Activated CD8-positive, alpha-beta memory T cell treated with anti-CD3 and anti-CD28 coated beads, Interleukin-2, amount 10 ng/mL, durations not matched to agents 7 days and 5 days (primary cell): Measurements from ENCODE around the gene MPZL1. TPM values are rescaled to one million over a fixed set of nuclear protein-coding genes. Genes with fewer than 3 reads are reported as not detected.

ENCODE experiments used
- ATAC-seq: fragments of 150-1000 bp; cut with Tn5 transposase; one replicate; pipeline ENCODE4 v1.10.0; 2021; ENCODE audit warnings: moderate library complexity
- CTCF ChIA-PET: fragments of 350-600 bp; sonication (Branson Sonifier 250); formaldehyde crosslinking; loops from one replicate; lab custom pipeline; 2021; ENCODE audit warnings: antibody characterized with exemption; lab: Charles Lee
- DNase-seq: peaks from one replicate; pipeline ENCODE4 v3.0.0-alpha.2; 2020
- H3K27ac Mint-ChIP-seq: one replicate; pipeline ENCODE4 v1.8.0; 2021; ENCODE audit warnings: mild to moderate bottlenecking, mixed read lengths
- H3K27me3 Mint-ChIP-seq: one replicate; pipeline ENCODE4 v1.8.0; 2021; ENCODE audit warnings: mixed read lengths
- H3K36me3 Mint-ChIP-seq: one replicate; pipeline ENCODE4 v1.8.0; 2021; ENCODE audit warnings: mild to moderate bottlenecking, mixed read lengths
- H3K4me1 Mint-ChIP-seq: one replicate; pipeline ENCODE4 v1.8.0; 2021; ENCODE audit warnings: mixed read lengths
- H3K4me3 Mint-ChIP-seq: one replicate; pipeline ENCODE4 v1.8.0; 2021; ENCODE audit warnings: mild to moderate bottlenecking, moderate library complexity, mixed read lengths
- H3K9me3 Mint-ChIP-seq: one replicate; pipeline ENCODE4 v1.8.0; 2022; ENCODE audit warnings: low read depth, mixed read lengths
- total RNA-seq, 2 experiments: library from RNA; stranded (reverse); gene quantifications; one replicate each; pipeline ENCODE4 v1.2.3, GENCODE V29; 2021

Gene MPZL1
- total RNA-seq, 2 experiments from 2014 or later = 12.4 to 14.2 TPM

DNA sequence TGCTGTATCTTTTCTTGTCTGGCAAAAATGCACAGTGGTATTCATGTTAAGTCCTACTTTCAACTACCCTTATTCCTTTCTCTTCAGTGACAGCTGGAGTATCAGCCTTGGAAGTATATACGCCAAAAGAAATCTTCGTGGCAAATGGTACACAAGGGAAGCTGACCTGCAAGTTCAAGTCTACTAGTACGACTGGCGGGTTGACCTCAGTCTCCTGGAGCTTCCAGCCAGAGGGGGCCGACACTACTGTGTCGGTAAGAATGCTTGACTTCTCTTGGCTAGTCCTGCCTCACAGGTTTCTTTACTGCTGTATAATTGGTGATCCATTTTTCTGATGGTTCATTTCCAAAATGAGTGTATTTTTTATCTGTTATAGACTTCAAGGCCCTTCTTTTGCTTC, 43.7 kb downstream of the MPZL1 start:
- DNase-seq = no peak
- no peak overlapping the region for H3K27ac Mint-ChIP-seq
- H3K36me3 Mint-ChIP-seq = peaks cover 14% of the 10 kb centered on the region
- peaks cover 18% of the 10 kb centered on the region for H3K4me1 Mint-ChIP-seq
- no peaks in the 10 kb centered on the region for H3K9me3 Mint-ChIP-seq
- no peak overlapping the region for H3K4me3 Mint-ChIP-seq
- ATAC-seq = no peak
- H3K27me3 Mint-ChIP-seq = no peaks in the 10 kb centered on the region
- CTCF ChIA-PET = no interaction called here

DNA sequence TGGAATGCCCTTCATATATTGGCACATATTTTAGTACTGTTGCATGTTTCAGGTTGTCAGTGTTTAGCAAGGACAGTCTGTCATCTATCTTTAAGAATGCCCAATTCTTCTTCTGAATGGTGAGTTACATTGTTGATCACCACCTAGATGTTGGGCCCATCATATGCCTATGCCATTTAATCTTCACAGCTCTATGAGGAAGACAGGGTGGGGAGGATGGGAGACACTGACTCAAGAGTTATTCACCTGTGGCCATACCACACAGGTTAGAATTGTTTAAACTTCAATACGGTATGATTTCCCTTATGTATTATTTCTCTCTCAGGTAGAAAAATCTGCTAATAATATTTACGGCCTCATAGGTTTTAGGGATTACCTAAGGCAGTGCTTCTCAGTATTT, 44.8 kb downstream of the MPZL1 start:
- DNase-seq (no peak), ATAC-seq (no peak)
- H3K27ac Mint-ChIP-seq = no peak overlapping the region
- H3K4me1 Mint-ChIP-seq = peaks cover 12% of the 10 kb centered on the region
- H3K4me3 Mint-ChIP-seq = no peak overlapping the region
- peaks cover 17% of the 10 kb centered on the region for H3K36me3 Mint-ChIP-seq
- CTCF ChIA-PET = no interaction called here
- H3K9me3 Mint-ChIP-seq = no peaks in the 10 kb centered on the region
- no peaks in the 10 kb centered on the region for H3K27me3 Mint-ChIP-seq

DNA sequence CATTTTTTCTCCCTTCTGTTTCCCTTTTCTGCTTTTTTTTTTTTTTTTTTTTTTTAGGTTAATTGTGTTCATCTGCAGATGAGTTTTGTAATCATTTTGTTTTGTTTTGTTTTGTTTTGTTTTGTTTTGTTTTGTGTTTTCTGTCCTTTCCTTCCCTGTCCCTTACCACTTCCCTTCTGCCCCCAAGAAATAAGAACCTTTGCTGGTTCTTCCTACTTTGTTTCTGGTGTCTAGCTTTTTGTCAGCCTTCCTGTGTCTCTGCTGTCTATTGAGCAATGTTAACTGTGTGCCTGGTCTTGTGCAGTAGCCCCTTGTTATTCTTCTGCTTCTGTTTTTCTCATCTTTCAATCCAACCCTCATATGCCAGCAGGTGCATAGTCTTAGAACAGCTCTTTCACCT, 46.0 kb downstream of the MPZL1 start:
- ATAC-seq (no peak), DNase-seq (no peak)
- CTCF ChIA-PET = no interaction called here
- H3K36me3 Mint-ChIP-seq = peaks cover 20% of the 10 kb centered on the region
- no peak overlapping the region for H3K27ac Mint-ChIP-seq
- H3K9me3 Mint-ChIP-seq = no peaks in the 10 kb centered on the region
- no peaks in the 10 kb centered on the region for H3K27me3 Mint-ChIP-seq
- no peak overlapping the region for H3K4me3 Mint-ChIP-seq
- peaks cover 8% of the 10 kb centered on the region for H3K4me1 Mint-ChIP-seq

DNA sequence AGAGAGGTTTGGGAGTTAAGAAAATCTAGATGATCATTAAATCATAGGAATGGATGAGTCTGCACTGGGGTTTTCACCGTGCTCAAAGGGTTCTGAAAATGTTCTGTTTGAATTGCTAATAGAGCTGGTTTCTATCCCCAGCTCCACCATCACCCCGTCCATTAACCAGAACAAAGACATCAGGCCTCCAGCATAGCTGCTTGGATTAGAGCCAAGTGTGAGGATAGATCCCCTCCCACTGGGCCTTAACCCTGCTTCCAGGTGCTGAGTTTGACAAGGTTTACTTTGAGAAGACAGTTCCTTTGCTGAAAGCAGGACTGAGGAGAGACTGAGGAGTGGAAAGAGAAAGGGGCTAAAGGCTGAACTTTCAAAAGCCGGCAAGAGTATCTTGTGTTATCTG, 48.3 kb downstream of the MPZL1 start:
- Mint-ChIP-seq H3K36me3 (peaks cover 25% of the 10 kb centered on the region), H3K27ac (no peak overlapping the region), H3K4me3 (no peak overlapping the region), H3K9me3 (no peaks in the 10 kb centered on the region), H3K4me1 (peaks cover 8% of the 10 kb centered on the region), H3K27me3 (no peaks in the 10 kb centered on the region)
- DNase-seq (no peak), ATAC-seq (no peak)
- CTCF ChIA-PET = interaction anchor here (0.9 to 1.3 kb wide), 2 partner anchors 8 to 44 kb away, joined by 3 read pairs; no protein-coding TSS in a partner anchor

DNA sequence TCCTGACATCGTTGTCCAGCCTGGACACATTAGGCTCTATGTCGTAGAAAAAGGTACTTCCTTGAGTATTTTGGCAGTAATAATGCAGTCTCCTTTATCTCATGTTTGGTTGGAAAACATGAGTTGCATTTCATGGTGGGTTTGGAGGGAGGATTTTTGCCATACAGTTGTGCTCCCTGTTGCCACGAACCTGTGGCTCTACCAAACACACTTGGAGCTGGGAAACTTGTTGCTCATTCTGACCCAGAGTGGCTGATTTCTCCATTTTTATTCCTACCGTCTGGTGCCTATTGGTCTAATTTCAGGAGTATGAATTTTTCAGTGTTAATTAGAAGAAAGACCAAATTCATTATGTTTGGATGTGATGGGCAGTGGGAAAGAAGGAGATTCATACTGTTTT, 50.7 kb downstream of the MPZL1 start:
- Mint-ChIP-seq H3K4me3 (no peak overlapping the region), H3K27ac (no peak overlapping the region), H3K27me3 (no peaks in the 10 kb centered on the region), H3K4me1 (peaks cover 6% of the 10 kb centered on the region), H3K9me3 (no peaks in the 10 kb centered on the region), H3K36me3 (peaks cover 36% of the 10 kb centered on the region)
- CTCF ChIA-PET = no interaction called here
- ATAC-seq (no peak), DNase-seq (no peak)

DNA sequence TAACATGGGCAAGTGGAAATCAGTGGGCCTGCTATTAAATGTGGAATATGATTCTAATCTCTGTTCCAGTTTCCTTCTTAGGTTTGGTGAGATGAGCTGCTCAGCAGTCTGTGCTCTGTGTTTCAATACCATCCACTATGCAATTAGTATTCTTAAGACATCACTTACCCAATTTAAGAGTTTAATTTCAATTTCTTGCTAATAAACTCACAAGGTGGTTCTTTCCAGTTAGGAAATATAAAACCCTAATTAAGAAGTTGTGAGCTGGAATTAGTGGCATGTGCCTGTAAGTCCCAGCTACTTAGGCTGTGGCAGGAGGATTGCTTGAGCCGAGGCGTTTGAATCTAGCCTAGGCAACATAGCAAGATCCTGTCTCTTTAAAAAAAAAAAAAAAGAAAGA, 51.7 kb downstream of the MPZL1 start:
- Mint-ChIP-seq H3K9me3 (no peaks in the 10 kb centered on the region), H3K27ac (no peak overlapping the region), H3K27me3 (no peaks in the 10 kb centered on the region), H3K4me1 (no peaks in the 10 kb centered on the region), H3K4me3 (no peak overlapping the region), H3K36me3 (peaks cover 35% of the 10 kb centered on the region)
- ATAC-seq (no peak), DNase-seq (no peak)
- CTCF ChIA-PET = interaction anchor here (1.0 kb wide), 1 partner anchor 11 kb away, joined by 3 read pairs; no protein-coding TSS in a partner anchor

DNA sequence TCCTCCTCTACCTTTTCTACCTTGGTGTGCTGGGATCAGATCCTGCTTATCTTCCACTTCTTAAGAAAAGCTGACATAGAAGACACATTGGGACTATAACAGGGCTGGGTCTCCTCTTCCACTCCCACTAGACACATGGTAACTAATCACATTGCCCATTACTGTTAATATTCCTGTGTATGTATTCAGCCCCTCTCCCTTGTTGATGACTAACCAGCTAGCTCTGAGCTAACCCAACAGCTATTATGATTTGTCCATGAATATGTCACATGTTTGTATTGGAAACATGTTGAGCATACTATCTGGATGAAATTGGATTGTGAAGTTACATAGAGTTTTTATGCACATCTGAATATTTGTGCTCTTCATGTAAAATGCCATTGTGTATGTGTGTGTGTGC, 52.9 kb downstream of the MPZL1 start:
- CTCF ChIA-PET = interaction anchor here (2.1 kb wide), 1 partner anchor 25 kb away, joined by 5 read pairs; no protein-coding TSS in a partner anchor
- peaks cover 36% of the 10 kb centered on the region for H3K36me3 Mint-ChIP-seq
- ATAC-seq = no peak

DNA sequence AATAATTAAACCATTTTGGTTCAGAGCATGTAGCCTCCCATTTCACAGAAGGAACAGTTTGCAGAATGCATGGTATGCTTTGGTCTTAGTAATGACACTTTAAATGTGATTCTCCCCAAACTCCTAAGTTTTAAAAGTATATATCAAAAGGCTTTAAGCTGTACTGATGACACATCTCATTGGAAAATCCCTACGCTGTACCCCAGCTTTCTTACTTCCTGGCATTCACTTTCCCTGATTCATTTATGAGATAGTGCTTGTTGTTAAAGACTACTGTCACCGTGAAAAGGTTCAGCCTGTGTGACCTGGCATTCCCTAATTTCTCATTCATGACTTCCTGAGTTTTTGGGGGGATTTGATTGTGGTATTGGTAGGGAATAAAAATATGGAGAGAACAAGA, 53.4 kb downstream of the MPZL1 start:
- Mint-ChIP-seq H3K27ac (no peak overlapping the region), H3K27me3 (no peaks in the 10 kb centered on the region), H3K4me3 (no peak overlapping the region), H3K36me3 (peaks cover 32% of the 10 kb centered on the region), H3K4me1 (no peaks in the 10 kb centered on the region), H3K9me3 (no peaks in the 10 kb centered on the region)
- CTCF ChIA-PET = interaction anchor here (2.1 kb wide), 1 partner anchor 25 kb away, joined by 5 read pairs; no protein-coding TSS in a partner anchor
- no peak for ATAC-seq
- DNase-seq = no peak

More for the DNA sequence above, 52.9 kb downstream of the MPZL1 start:
- H3K27me3 Mint-ChIP-seq = no peaks in the 10 kb centered on the region
- H3K4me3 Mint-ChIP-seq = no peak overlapping the region
- no peaks in the 10 kb centered on the region for H3K4me1 Mint-ChIP-seq
- no peaks in the 10 kb centered on the region for H3K9me3 Mint-ChIP-seq
- H3K27ac Mint-ChIP-seq = no peak overlapping the region
- DNase-seq = no peak

DNA sequence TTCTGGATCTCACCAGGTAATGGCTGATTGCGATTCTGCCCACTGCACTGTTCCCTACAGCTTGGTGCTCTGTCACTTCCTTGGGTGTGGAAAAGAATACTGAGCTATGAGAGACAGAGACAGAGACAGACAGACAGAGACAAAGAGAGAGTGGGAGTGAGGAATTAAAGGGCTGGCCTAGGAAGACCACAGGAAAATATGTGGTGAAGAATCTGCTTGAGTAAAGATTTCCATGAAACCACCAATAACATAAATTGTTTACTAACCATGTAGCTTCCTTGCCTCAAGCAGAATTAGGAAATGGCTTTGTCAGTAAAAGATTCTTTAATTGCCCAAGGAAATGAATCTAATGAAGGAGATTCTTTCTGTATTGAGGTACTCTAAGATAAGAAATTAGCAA, 54.4 kb downstream of the MPZL1 start:
- CTCF ChIA-PET = interaction anchor here (2.1 kb wide), 1 partner anchor 24 kb away, joined by 5 read pairs; no protein-coding TSS in a partner anchor
- Mint-ChIP-seq H3K27ac (no peak overlapping the region), H3K36me3 (peaks cover 36% of the 10 kb centered on the region)

DNA sequence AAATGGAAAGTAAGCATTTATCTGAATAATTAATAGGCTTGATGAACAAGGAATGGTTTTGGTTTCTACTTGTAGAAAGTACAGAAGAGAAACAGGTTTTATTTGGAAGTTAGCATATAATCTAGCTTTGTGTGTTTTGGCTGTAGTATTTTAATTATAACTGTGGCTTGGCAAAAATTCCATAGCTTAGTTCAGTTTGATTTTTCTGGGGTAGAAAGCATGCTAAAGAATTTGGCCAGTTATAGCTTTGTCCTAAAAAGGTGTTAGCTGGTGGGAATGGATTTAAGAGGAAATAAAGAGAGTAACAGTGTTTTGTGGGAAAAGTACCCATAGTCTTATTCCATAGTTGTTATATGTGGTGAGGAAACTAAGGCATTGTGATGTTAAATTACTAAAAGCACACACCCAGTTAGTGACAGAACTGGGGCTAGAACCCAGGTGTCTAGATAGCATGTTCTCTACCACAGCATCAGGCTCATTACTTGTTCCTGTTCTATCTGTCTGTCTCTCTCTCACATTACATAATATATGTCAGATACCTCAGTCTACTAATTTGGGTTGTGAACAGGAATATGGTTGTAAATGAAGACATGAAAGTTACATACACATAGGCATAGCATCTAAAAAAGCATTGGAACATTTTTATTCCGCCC, 55.0 kb downstream of the MPZL1 start:
- CTCF ChIA-PET = interaction anchor here (2.1 kb wide), 1 partner anchor 23 kb away, joined by 5 read pairs; no protein-coding TSS in a partner anchor
- no peak overlapping the region for H3K4me3 Mint-ChIP-seq
- no peaks in the 10 kb centered on the region for H3K4me1 Mint-ChIP-seq
- peaks cover 6% of the 10 kb centered on the region for H3K9me3 Mint-ChIP-seq
- no peak overlapping the region for H3K27ac Mint-ChIP-seq
- H3K36me3 Mint-ChIP-seq = peaks cover 36% of the 10 kb centered on the region
- DNase-seq (no peak), ATAC-seq (no peak)
- no peaks in the 10 kb centered on the region for H3K27me3 Mint-ChIP-seq

More for the DNA sequence above, 54.4 kb downstream of the MPZL1 start:
- H3K27me3 Mint-ChIP-seq = no peaks in the 10 kb centered on the region
- ATAC-seq = no peak
- no peak for DNase-seq
- no peaks in the 10 kb centered on the region for H3K4me1 Mint-ChIP-seq
- H3K9me3 Mint-ChIP-seq = peaks cover 4% of the 10 kb centered on the region
- no peak overlapping the region for H3K4me3 Mint-ChIP-seq

DNA sequence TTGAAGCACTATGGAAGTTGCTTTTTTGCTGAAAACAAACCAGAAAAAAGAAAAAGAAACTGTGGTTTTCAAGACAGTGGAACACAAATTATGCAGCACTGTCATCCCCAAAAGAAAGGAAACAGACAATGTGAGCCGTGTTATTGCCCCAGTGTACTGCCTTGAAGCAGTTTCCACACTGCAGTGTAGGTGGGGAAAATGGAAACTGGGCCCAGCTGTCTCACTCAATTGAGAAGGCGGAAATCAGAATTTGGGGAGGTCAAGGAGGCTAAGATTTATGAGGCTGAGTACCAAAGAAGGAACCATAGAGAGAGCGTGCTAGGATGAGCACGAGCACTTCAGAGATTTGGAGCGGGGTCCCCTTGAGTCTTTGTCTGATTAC, 55.5 kb downstream of the MPZL1 start:
- ATAC-seq (no peak), DNase-seq (no peak)
- H3K4me1 Mint-ChIP-seq = no peaks in the 10 kb centered on the region
- CTCF ChIA-PET = no interaction called here
- H3K4me3 Mint-ChIP-seq = no peak overlapping the region
- peaks cover 6% of the 10 kb centered on the region for H3K9me3 Mint-ChIP-seq
- no peaks in the 10 kb centered on the region for H3K27me3 Mint-ChIP-seq
- peaks cover 34% of the 10 kb centered on the region for H3K36me3 Mint-ChIP-seq
- no peak overlapping the region for H3K27ac Mint-ChIP-seq

DNA sequence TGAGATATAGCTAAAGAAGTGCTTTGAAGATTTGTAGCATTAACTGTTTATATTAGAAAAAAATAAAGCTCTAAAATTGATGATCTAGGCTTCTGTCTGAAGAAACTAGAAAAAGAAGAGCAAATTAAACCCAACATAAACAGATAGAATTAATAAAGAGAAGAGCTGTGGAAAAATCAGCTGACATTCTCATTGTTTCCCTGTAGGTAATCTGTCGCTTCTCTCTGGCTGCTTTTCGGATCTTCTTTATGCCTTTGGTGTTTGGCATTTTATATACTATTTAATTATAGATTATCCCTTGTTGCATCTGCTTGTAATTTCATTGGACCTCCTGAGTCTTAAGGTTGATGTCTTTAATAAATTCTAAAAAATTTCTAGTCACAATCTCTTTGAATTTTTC, 59.8 kb downstream of the MPZL1 start:
- H3K4me1 Mint-ChIP-seq = peaks cover 4% of the 10 kb centered on the region
- DNase-seq (no peak), ATAC-seq (no peak)
- no peak overlapping the region for H3K4me3 Mint-ChIP-seq
- no peaks in the 10 kb centered on the region for H3K27me3 Mint-ChIP-seq
- CTCF ChIA-PET = interaction anchor here (1.0 kb wide), 1 partner anchor 22 kb away, joined by 3 read pairs; no protein-coding TSS in a partner anchor
- peaks cover 23% of the 10 kb centered on the region for H3K36me3 Mint-ChIP-seq
- H3K9me3 Mint-ChIP-seq = peaks cover 6% of the 10 kb centered on the region
- no peak overlapping the region for H3K27ac Mint-ChIP-seq

DNA sequence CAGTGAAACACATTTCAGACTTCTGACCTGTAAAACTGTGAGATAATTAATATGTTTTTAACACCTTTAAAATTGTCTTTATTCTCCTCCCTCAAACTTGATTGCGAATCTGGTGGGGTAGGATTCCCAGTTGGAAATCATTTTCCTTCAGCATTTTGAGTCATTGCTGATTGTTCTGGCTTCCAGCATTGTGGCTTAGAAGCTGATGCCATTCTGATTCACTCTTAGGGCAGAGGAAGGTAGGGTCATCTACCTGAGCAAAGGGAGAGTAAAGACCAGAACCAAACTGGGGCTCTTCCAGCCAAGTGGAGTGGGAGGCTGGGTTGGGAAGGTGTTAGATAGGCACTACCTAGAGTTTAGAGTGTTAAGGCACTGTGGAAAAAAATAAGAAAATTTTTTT, 61.2 kb downstream of the MPZL1 start:
- peaks cover 6% of the 10 kb centered on the region for H3K9me3 Mint-ChIP-seq
- no peak overlapping the region for H3K27ac Mint-ChIP-seq
- H3K27me3 Mint-ChIP-seq = no peaks in the 10 kb centered on the region
- DNase-seq (no peak), ATAC-seq (no peak)
- CTCF ChIA-PET = no interaction called here
- no peak overlapping the region for H3K4me3 Mint-ChIP-seq
- peaks cover 4% of the 10 kb centered on the region for H3K4me1 Mint-ChIP-seq
- peaks cover 16% of the 10 kb centered on the region for H3K36me3 Mint-ChIP-seq

DNA sequence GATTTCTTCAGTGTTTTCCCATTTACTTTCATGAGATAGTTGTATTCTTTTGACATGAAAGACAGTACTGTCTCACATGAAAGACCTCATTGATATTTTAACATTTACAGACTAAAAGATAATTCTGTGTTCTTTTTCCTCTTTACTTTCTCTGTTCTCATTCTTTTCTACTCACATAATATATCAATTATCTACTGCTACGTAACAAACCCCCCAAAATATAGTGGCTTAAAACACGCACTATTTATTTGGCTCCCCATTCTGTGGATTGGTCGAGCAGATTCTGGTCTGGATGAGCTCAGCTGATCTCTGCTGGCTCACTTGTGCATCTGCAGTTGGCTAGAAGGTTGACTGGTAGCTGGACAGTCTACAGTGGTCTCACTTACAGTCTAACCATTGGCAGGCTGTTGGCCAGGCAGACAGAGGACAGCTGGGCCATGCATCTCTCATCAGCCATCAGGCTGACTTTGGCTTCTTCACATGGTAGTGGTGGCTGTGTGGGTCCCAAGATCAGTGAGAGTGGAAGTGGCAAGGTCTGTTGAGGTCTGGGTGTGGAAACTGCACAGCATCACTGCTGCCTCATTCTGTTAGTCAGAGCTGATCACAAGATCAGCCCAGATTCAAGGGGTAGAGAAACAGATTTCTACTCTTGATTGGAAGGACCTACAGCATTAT, 63.2 kb downstream of the MPZL1 start:
- peak; percentile 23 for ATAC-seq
- H3K27ac Mint-ChIP-seq = no peak overlapping the region
- H3K9me3 Mint-ChIP-seq = peaks cover 6% of the 10 kb centered on the region
- no peaks in the 10 kb centered on the region for H3K27me3 Mint-ChIP-seq
- CTCF ChIA-PET = interaction anchor here (1.3 kb wide), 1 partner anchor 297 kb away, joined by 3 read pairs; no protein-coding TSS in a partner anchor
- DNase-seq = no peak
- no peak overlapping the region for H3K4me3 Mint-ChIP-seq
- peaks cover 10% of the 10 kb centered on the region for H3K36me3 Mint-ChIP-seq
- peaks cover 4% of the 10 kb centered on the region for H3K4me1 Mint-ChIP-seq
